ENCODE results near the gene TOMM40L.

TOMM40L gene

DNA sequence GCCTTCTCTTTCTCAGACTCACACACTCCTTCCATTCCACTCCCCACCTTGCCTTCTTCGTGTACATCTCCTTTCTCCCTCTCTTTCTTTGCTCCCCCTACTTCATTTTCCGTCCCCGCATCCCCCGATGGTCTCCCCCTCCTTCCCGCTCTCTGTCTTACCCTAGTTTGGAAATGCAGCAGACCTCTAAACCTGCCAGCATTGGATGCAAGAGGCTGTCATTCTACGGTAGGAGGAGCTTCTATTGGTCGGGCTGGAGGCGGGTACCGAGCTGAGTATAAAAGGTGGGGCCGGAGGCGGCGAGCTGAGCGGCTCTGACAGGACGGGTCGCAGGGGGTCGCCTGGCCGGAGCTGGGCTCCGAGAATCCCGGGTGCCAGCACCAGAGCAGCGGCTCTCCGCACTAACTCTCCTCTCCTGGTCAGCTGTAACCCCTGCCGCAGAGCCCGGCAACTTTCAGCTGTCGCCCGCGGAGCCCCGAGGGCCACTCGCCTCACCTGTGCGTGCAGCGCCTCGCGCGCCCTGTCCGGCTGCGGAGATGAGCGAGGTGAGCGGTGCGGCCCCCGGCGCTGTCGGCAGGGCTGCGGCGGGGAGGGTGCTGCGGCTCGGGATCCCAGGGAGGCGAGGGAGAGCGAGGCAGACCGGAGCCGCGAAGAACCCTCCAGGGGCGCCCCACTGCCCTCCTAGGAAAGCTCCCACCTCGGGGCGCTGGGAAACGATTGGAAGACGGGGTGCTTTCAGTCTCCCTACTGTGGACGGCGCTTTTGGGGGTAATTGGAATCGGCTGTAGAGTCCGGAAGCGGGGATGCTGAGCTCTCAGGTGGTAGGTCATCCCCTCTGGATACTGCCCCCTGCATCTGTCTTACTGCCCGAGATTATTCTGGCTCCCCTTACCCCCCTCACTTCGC, 32.8 kb downstream of the TOMM40L start, which contains the start of gene PCP4L1:
Gene PCP4L1, plus strand, starts transcription at position 307 of the 906 bp plus-strand sequence. Its CDS starts 230 bp downstream, at position 537.
- FAIRE-seq: no peak

DNA sequence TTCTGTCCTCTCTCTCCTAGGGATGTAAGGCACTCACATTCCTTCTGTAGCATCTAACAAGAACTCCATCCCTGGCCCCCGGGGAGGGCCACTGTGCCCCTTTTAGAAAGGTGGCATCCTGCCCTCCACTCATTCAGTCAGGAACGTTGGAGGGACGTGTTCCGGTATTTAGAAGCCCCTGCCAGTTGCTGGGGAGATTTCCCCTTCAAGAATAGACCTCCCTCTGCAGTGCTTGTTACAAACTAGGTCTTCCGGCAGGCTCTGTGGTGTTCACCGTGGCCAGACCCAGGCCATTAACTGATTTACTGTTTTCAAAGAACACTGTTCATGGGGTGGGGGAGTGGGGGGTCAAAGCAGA, 33.5 kb downstream of the TOMM40L start:
- FAIRE-seq: no peak

DNA sequence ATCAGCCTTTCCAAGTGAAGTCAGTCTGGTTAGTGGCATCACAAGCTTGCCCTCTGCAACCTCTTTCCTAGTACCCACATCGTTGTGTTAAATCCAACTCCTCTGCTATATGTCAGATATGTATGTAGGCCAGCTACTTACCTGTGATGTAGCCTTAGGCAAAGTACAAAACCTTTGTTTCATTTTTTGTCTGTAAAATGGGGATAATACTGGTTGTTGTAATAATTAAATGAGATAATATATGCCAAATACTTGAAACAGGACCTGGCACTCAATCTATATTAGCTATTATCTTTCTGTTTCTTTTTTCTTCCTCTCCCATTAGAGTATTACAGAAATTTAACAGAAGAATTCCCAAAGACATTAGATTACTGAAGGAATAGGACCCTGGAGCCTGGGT, 33.9 kb downstream of the TOMM40L start:
- FAIRE-seq: no peak

DNA sequence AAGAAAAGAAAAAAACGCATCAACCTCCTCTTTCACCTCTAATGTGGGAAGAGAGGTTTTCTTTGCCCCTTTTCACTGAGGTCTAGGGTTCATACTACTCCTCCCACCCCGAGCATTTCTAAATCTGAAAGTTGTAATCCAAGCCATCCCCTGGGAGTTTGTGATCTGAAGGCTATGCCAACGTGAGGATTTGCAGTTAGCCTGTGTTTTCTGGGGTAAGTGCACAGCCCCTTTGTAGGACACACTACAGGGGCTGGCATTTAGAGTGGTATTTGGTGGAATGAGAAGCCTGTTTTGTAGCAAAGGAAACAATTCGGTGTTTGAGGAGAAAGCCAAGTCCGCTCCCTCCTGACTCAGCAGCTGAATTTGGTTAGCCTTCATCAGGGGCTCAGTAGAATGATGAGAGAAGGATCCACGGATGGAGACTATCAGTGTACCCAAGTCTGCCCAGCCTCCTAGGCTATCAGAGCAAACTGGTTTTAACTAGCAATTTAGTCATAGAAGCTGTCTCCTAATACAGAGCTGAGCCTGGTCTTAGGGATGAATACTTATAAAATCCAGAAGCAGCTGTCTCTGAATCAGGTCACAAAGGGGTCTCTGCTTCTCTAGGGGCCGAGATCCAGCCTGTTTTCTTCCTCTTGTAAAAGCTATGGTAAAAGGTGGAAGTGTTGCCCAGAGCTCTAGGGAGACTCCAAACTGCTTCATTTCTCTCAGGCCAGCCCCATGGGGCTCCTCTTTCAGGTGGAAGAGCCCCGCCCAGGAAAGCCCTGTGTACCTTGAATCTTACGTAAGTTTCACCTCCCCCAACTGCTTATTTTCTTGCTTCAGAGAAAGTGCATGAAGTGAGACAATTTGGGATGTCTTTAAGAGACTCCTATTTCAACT, 34.8 kb downstream of the TOMM40L start:
- FAIRE-seq: no peak

DNA sequence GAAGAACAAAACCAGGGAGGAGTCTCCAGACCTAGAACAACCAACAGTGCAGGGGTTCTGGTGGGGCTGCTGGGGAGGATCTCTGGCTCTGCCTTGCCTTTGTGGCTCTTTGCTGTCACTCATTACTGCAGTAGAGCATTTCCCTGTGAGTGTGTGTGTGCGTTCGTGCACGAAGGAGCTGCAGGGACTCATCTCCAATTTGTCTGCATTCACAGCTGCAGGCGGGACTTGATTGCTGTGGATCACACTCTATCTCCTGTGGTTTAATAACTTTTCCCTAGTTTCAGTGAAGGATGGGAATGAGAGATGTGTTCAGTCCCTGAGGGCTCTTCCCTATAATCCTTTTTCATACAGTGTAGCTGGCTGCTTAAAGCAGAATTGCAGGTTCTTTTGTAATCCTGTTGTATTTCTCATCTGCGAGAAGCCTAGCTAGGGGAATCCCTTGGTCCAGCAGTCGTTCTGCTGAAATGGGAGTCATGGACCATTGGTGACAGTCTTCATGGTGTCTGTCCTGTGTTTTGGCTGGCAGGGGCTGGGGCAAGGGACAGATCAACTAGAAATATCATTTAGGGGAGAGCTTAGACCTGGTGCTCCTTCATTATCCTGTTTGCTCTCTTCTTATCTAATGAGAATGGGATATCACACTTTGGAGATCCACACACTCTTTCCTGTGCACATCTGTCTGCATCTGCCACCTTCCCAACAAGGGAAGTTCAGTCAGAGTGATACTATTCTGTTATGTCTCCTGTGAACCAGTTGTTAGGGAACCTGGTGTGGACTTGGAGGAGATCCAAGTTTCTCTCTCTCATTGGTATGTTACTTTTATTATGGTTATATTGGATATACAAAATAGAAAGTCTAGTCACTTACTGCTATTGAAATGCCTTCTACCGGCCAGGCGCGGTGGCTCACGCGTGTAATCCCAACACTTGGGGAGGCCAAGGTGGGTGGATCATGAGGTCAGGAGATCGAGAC, 35.7 kb downstream of the TOMM40L start:
- no peak for FAIRE-seq

DNA sequence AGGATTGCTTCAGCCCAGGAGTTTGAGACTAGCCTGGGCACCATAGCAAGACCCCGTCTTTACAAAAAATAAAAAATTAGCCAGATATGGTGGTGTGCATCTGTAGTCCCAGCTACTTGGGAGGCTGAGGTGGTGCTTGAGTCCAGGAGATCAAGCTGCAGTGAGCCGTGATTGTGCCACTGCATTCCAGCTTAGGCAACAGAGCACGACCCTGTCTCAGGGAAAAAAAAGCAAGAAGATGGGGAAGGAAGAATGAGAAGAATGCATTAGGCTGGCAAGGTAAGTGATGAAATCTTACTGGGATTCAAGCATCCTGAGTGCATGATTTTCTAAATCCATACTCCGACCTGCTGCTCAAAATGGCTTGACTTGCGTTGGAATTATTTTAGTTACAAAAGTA, 39.4 kb downstream of the TOMM40L start:
- no peak for FAIRE-seq

DNA sequence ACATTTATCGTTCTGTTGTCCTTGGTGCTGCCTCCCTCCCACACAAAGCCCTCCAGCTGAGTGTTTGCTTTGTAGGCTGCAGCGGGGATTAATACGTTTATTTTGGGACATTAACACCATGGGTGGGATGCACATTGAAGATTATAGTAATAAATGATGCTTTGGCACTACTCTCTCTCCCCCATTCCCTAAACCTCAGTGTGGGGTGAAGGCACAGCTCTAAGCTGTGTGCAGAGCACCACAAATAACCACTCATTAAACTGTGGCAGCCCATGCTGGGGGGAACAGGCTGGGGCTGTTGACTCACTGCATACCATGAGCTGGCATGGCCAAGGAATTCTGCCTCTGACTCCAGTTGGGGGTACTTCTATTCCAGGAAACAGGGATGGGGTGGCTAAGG, 40.3 kb downstream of the TOMM40L start:
- FAIRE-seq: no peak

DNA sequence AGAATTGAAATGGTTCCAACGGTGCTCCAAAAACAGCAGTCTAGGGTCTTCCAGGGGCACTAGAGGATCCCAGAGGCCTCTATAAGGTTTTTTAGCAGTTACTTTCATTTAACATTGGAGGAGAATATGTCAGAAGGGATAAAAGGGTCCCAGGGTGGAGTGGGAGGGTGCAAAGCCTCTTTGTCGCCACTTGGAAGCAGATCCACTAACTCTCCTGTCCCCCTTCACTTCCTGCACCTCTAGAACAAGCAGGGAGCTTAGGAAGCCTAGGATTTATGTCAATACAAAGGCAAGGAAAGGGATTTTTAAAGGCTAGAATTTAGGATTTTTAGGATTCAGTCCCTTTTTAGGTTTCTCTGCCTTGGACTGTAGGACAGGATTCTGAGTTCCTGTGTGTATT, 41.0 kb downstream of the TOMM40L start:
- no peak for FAIRE-seq

DNA sequence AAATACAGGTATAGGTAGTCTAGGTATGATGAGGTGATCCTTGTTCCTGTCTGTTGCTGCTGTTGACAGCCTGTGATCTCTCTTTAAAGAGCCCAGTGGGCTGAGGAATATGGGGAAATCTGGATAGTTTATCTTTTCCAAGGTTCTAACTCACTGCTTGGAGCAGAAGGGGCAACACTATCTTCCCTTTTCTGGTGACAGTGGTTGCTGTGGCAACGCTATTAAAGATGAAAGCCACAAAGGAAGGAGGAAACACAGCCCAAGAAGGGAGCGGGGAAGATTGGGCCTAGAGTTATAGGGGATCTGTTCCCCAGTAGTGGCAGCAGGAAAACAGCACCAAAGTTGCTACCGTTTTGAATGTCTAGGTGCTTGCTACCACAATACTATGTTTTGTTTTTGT, 41.5 kb downstream of the TOMM40L start:
- FAIRE-seq: no peak

DNA sequence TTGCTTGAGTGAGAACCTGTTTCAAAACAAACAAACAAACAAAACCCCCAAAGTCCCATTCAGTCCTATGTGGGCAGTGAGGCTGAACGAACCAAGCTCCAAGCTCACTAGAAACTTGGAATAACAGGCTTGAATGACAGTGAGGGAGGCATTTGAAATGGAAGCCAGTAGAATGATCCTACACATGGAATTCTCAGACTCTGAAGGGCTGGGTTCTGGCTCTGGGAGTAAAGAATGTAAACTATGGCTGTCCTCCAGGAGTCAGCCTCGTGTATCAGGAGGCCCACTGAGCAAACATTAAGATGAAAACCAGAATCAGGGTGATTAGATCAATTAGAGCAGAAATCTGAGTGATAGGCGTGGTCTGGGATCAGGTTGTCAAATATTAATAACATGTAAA, 47.5 kb downstream of the TOMM40L start:
- no peak for FAIRE-seq

DNA sequence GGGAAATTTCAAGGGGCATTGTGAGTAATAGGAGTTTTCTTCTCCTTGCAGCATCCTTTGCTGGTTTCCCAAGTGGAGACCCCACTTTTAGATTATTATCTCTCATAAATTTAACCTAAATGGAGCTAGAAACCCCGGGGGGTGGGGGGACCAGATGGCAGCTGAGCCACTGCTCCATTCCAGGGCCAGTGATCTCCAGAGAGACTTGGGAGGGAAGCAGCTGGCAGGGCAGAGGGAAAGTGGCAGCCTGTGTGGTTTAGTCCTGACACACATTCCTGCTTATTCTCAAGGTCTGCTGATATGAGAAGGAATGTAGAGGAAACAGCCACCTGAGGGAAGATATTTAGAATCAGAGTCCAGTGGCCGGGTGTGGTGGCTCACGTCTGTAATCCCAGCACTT, 49.0 kb downstream of the TOMM40L start:
- FAIRE-seq: no peak

Data from islet of Langerhans (tissue), 1 donor.